ENCODE data around the gene ATP8B2. TPM values are rescaled to one million over a fixed set of nuclear protein-coding genes. Genes with fewer than 3 reads are reported as not detected.

ATP8B2 gene
- total RNA-seq, 1 experiment from 2014 or later, result 50.0 TPM

- CTCF ChIA-PET, result interaction anchor here (0.8 to 1.2 kb wide), 2 partner anchors 49 to 50 kb away, joined by 3 to 4 read pairs; no protein-coding TSS in a partner anchor
- POLR2A ChIA-PET, result no interaction called here
- no peaks in the 10 kb centered on the region; the same call in 1 of the 2 replicates for H3K9me3 Mint-ChIP-seq
- no peak overlapping the region for H3K4me3 Mint-ChIP-seq
- TF ChIP-seq ETV6 (CRISPR knock-in tag; IDR thresholded peaks at IDR 0.05) (no peak), ESRRA (CRISPR knock-in tag; IDR thresholded peaks at IDR 0.05; ENCODE audit: borderline replicate concordance) (no peak), PRRX2 (CRISPR knock-in tag; IDR thresholded peaks at IDR 0.05) (no peak), JAZF1 (CRISPR knock-in tag; IDR thresholded peaks at IDR 0.05) (no peak), NFYB (CRISPR knock-in tag; conservative IDR thresholded peaks at IDR 0.05; ENCODE audit: low read depth) (no peak)
- no peaks in the 10 kb centered on the region for H3K4me1 Mint-ChIP-seq
- H3K27me3 Mint-ChIP-seq (ENCODE audit: low read depth), result no peaks in the 10 kb centered on the region
- ATAC-seq, result no peak
- H3K27ac Mint-ChIP-seq, result no peak overlapping the region
- DNase-seq (ENCODE audit: low spot score), result no peak
- H3K36me3 Mint-ChIP-seq, result no peaks in the 10 kb centered on the region
Measured at GRCh38 chr1:154384650-154385489, 59.5 kb downstream of the ATP8B2 start.

- ATAC-seq, result no peak
- H3K9me3 Mint-ChIP-seq, result no peaks in the 10 kb centered on the region
Measured at GRCh38 chr1:154386643-154387352, 61.5 kb downstream of the ATP8B2 start.

More at GRCh38 chr1:154386643-154387352, 61.5 kb downstream of the ATP8B2 start:
- ChIA-PET CTCF (interaction anchor here (1.0 to 1.3 kb wide), 2 partner anchors 52 to 160 kb away, joined by 3 to 4 read pairs; no protein-coding TSS in a partner anchor), POLR2A (no interaction called here)
- Mint-ChIP-seq H3K4me1 (no peaks in the 10 kb centered on the region), H3K36me3 (no peaks in the 10 kb centered on the region), H3K27me3 (ENCODE audit: low read depth) (no peaks in the 10 kb centered on the region), H3K27ac (no peak overlapping the region), H3K4me3 (no peak overlapping the region)
- TF ChIP-seq HMGXB4 (CRISPR knock-in tag; IDR thresholded peaks at IDR 0.05) (no peak), GTF2I (CRISPR knock-in tag; conservative IDR thresholded peaks at IDR 0.05) (no peak), ELF4 (CRISPR knock-in tag; IDR thresholded peaks at IDR 0.05; ENCODE audit: low read depth) (no peak), CREM (CRISPR knock-in tag; IDR thresholded peaks at IDR 0.05) (no peak), GABPB1 (CRISPR knock-in tag; IDR thresholded peaks at IDR 0.05) (no peak), JUN (CRISPR knock-in tag; IDR thresholded peaks at IDR 0.05) (no peak), NR2C2 (CRISPR knock-in tag; IDR thresholded peaks at IDR 0.05) (no peak), ZNF219 (CRISPR knock-in tag; IDR thresholded peaks at IDR 0.05; ENCODE audit: borderline replicate concordance) (no peak), NFATC4 (CRISPR knock-in tag; IDR thresholded peaks at IDR 0.05) (no peak), SP1 (CRISPR knock-in tag; conservative IDR thresholded peaks at IDR 0.05) (no peak), MXD4 (CRISPR knock-in tag; IDR thresholded peaks at IDR 0.05; ENCODE audit: borderline replicate concordance) (no peak), CDX4 (CRISPR knock-in tag; IDR thresholded peaks at IDR 0.05; ENCODE audit: borderline replicate concordance) (no peak), ZNF281 (CRISPR knock-in tag; IDR thresholded peaks at IDR 0.05) (no peak), ZNF232 (CRISPR knock-in tag; IDR thresholded peaks at IDR 0.05) (no peak), NFE2L1 (CRISPR knock-in tag; IDR thresholded peaks at IDR 0.05) (no peak), E2F4 (CRISPR knock-in tag; IDR thresholded peaks at IDR 0.05; ENCODE audit: borderline replicate concordance, low read depth) (no peak), ERG (CRISPR knock-in tag; IDR thresholded peaks at IDR 0.05) (no peak), HMGA2 (CRISPR knock-in tag; IDR thresholded peaks at IDR 0.05) (no peak)
- DNase-seq (ENCODE audit: low spot score), result no peak

Measured in WTC11 (cell line).